ENCODE measurements around the gene CCNY.
"Not testable (repeated sequence)": the region's sequence is repeated elsewhere in the genome, so short reads cannot be mapped to it uniquely, and the experiment has no call there.

Gene CCNY

GRCh38 chr10:35334297-35334696 is 2.0 kb upstream of the CCNY start:
- no peak for DNase-seq

DNA sequence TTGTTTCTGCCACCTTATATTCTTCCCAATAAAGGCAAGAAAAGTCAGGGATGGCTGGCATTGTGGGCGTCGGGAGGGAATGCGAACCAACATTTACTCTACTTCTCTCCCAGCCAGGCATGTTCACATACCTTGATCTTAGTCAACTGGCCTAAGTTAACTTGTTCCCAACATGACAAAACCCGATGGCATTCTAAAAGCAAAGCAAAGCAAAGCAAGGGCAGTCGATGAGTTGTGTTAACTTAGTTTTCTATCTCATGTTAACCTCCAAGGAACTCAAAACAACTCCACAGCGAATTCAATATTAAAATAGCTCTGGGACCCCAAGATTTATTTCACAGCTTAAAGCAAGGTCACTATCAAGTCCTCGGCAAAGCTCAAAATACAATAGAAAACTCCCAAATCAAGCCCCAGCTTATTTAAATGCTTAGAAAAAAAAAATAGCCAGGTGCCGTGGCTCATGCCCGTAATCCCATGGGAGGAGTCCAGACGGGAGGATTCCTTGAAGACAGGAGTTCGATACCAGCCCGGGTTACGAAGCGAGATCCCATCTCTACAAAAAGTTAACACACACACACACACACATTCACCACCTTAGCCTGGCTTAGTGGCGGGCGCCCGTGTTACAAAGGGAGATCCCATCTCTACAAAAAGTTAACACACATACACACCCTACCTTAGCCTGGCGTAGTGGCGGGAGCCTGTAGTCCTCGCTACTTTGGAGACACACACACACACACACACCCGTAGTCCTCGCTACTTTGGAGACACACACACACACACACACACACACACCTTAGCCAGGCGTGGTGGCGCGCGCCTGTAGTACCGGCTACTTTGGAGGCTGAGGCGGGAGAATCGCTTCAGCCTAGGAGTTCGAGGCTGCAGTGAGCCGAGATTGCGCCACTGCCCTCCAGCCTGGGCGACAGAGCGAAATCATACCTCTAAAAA is 901 bp upstream of the CCNY start:
- DNase-seq: no peak

- DNase-seq: no peak
Measured at GRCh38 chr10:35336921-35337823, 863 bp downstream of the CCNY start.

DNA sequence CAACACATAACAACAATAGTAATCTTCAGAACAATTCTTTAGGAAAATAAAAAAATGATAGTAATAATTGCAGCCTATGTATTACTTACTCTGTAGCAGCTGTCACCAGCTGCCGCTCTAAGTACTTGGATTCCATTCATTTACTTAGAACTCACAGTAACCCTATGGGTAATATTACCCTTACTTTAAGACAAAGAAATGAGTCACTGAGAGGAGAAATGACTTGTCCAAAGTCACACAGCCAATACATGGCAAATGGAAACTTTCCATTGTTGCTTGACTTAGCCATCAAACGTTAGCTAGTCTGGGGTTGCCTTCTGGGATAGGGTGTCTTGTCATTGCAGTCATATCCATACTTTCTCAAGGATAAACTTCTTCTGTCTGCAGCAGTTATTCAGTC is 3.6 kb downstream of the CCNY start:
- DNase-seq: no peak

- no peak for DNase-seq
Measured at GRCh38 chr10:35340975-35341374, 4.7 kb downstream of the CCNY start.

DNA sequence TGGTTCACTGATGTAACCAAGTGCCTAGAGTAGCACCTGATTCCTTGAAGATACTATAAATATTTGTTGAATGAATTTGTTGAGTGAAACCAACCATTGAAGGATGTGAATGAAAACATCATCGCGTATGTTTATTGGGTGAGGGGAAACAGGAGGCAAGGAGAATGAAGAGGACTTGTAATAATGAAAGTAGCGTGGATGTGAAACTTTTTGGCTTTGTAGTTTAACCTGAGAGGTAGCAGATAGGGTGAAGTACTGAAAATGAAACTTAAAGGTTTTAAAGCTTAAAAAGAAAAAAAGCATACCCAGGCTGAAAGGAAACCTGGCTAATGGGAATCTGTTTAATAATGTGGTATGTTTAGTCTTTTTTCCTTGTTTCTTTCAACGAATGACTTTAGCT is 5.2 kb downstream of the CCNY start:
- no peak for DNase-seq

DNA sequence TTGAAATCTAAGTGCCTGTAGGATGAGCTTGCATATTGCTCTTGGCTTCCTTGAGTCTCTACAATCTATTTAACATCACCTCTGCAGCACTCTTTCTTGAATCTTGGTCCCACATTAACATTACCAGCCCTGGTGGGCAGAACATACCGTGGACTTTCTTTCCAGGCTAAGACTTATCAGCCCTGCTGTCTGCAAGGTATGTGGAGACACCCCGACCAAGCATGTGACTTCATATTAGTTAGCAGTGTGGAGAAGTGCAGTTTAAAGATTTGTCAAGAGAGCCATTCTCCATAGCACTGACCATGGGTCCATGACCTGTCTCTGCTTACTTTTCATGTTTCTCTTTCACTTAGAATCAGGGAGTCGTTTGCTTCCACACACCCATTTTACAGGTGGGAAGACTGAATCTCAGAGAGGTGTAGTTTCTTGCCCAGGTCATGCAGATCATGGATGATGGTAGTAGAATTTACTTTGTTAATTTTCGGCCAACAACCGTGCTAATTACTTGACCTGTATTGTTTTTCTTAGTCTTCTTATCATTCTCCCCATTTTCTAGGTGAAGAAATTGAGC is 6.0 kb downstream of the CCNY start:
- DNase-seq: no peak

- DNase-seq: no peak
Measured at GRCh38 chr10:35343739-35344138, 7.4 kb downstream of the CCNY start.

GRCh38 chr10:35345383-35345742 is 9.1 kb downstream of the CCNY start:
- DNase-seq: no peak

DNA sequence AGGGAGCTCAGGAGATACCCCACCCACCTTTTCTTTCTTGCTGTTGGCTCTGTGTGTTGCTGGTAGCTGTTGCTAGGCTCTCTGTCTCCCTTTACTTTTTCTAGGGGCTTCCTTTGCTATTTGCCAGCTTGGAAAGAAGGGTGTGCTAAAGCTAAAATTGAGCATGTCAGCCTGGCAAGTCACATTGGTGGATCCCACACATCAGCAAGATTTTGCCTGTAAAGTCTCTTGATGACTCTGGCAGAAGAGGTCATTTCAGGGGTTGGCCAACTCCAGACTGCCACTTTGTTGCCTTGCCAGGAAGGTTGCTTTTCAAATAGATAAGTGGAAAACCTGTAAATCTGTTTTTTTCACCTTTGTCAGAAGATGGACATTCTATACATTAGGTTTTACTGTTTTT is 9.9 kb downstream of the CCNY start:
- DNase-seq: no peak

GRCh38 chr10:35347121-35347562 is 10.8 kb downstream of the CCNY start:
- no peak for DNase-seq

GRCh38 chr10:35347899-35348608 is 11.7 kb downstream of the CCNY start:
- DNase-seq: no peak

DNA sequence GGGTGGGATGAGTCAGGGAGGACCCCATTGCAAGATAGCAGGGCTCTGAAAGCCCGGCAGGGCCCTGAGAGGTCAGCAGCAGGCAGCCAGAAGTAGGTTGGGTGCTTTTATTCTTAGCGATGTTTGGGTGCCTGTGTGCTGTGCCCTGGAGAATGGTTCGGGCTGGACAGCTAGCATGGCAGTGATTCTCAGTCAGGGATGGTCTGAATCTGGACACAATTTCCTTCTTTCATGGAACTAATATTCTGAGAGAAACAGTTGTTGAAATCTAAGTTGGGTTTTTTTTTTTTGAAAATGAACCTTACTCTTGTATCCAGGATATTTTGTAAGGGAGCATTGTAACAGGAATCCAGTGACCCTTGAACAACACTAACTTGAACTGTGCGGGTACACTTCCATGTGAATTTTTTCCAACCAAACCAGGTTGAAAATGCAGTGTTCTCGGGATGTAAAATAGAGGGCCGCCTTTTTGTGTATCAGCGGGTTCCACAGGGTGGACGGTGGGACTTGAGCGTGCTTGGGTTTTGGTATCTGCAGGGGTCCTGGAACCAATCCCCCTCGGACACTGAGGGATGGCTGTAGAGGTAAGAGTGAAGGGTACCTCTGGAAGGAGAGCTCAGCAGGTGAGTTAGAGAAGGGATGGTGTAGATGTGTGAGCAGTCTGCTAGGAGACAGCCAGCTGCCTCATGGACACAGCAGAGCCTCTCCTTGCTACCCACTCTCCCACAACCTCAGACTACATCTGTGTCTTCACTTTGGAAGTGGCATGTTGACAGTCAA is 12.5 kb downstream of the CCNY start:
- no peak for DNase-seq

DNA sequence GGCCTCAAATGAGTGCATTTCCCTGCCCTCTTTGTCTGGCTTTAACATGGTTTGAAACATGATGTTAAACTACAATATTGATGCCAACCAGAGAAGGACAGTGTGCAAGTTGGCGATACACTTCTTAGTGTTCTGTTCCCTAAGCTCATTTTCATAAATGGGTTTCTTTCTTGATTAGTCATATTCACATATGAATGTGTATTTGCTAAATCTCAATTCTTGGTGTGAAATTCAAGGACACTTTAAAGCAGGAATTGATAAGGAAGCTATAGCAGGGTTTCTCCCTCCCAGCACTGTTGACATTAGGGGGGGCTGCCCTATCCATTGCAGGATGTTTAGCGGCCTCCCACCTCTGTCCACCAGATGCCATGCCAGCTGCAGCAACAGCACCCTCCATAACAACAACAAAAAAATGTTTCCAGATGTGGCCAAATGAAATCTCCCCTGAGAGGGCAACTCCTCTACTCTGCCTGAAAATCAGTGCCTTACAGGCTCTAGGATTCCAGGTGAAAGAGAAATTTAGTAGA is 13.1 kb downstream of the CCNY start:
- DNase-seq: no peak

- no peak for DNase-seq
Measured at GRCh38 chr10:35351021-35351420, 14.7 kb downstream of the CCNY start.

- no peak for DNase-seq
Measured at GRCh38 chr10:35352097-35352496, 15.8 kb downstream of the CCNY start.

GRCh38 chr10:35352512-35352911 is 16.2 kb downstream of the CCNY start:
- DNase-seq: no peak

DNA sequence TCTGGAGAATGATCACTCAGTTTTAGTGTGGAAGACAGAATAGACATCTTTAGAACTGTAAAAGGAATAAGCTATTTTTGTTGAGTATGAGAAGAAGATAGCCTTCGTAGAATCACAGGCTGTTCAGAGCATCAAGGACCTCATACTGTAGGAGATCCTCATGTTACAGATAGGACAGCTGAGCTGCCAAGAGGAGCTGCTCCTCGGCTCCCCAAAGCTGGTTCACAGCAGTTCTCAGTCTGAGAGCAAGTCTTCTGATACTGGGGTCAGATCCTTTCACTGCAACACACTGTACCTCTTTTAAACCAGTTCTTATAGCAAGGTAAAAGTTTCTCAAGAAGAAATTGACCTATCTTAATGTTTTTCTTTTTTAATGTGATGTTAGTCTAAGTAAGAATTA is 17.1 kb downstream of the CCNY start:
- no peak for DNase-seq

- DNase-seq: no peak
Measured at GRCh38 chr10:35353805-35354204, 17.5 kb downstream of the CCNY start.

- not testable (repeated sequence) for DNase-seq
Measured at GRCh38 chr10:35354257-35354656, 17.9 kb downstream of the CCNY start.

DNA sequence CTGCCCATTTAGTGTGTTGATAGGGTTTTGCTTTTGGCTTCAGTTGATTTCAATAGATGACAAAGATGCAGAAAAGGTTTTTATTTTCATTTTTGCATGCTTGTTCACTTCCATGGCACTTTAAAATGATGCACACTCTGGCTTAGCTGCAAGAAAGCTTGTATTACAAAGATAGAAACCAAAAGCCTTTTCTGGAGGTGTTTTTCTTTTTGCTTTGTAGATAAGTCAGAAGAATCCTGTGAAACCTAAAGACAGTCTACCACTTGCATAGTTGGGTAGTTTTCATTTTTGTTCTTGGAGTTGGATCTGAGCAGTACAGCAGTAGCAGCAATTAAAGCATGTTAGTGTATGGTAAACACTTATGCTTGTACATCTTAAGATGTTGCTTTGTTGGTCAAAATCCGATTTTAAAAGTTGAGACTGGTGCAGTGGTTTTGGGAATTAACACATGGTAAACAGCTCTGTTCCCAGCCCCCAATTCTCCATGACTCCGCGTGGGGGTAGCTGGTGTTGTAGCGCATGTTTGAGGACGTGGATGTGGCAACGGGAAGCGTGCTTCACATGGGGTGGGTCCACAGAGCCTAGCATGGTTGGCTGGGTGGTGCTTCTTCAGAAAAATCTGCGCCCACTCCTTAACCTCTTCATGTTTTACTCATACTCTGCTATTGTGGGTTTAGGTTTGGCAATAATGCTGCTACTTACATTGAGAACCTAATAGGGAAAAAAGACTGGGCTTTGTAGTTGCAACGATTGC is 19.8 kb downstream of the CCNY start:
- no peak for DNase-seq

All from NCI-H510A treated with DMSO at 0.1 percent for 48 hours (cell line).